ENCODE results near the gene RNASEL. TPM values are rescaled to one million over a fixed set of nuclear protein-coding genes. Genes with fewer than 3 reads are reported as not detected.
"Not testable (repeated sequence)": the region's sequence is repeated elsewhere in the genome, so short reads cannot be mapped to it uniquely, and the experiment has no call there.

The RNASEL gene
- total RNA-seq, 1 experiment from 2014 or later = 7.0 TPM

DNA sequence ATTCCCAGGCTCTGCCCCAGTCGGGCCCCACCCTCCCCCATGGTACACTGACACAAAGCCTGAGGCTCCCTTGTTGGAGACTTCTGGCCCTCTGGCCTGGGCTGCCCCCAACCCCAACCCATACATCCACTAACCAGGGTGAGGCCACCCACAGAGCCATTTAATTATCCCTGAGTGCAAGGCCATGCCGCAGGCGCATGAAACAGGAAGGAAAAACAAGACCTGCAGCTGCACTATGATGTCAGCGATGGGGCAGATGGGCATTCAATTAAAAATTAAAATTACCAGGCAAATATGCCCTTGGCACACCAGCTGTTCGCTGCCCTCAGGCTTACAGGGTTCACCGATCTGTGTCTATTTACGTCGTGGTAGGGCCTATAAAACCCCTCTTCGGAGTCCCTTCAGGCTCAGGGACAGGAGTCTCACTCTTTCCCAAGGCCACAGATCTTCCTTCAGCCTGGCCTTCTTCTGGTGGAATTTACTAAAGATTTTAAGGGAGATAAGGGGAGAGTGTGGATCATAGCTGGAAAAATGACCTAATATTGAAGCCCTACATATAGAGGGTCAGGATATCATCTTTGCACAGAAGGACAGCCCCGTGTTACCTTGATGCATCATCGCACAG lies 44.7 kb upstream of the RNASEL start:
- CTCF ChIA-PET = no interaction called here
- no peak overlapping the region for H3K4me3 Mint-ChIP-seq (ENCODE audit: low read depth, unreplicated experiment)
- H3K9me3 Mint-ChIP-seq (ENCODE audit: low read depth, unreplicated experiment) = no peaks in the 10 kb centered on the region
- TF ChIP-seq, protein P1, sequence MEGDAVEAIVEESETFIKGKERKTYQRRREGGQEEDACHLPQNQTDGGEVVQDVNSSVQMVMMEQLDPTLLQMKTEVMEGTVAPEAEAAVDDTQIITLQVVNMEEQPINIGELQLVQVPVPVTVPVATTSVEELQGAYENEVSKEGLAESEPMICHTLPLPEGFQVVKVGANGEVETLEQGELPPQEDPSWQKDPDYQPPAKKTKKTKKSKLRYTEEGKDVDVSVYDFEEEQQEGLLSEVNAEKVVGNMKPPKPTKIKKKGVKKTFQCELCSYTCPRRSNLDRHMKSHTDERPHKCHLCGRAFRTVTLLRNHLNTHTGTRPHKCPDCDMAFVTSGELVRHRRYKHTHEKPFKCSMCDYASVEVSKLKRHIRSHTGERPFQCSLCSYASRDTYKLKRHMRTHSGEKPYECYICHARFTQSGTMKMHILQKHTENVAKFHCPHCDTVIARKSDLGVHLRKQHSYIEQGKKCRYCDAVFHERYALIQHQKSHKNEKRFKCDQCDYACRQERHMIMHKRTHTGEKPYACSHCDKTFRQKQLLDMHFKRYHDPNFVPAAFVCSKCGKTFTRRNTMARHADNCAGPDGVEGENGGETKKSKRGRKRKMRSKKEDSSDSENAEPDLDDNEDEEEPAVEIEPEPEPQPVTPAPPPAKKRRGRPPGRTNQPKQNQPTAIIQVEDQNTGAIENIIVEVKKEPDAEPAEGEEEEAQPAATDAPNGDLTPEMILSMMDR (IDR thresholded peaks at IDR 0.05; ENCODE audit: unreplicated experiment) = no peak
- H3K27ac Mint-ChIP-seq (ENCODE audit: unreplicated experiment) = no peak overlapping the region
- H3K4me1 Mint-ChIP-seq (ENCODE audit: low read depth, unreplicated experiment) = peaks cover 39% of the 10 kb centered on the region
- BruUV-seq (replicated peaks) = no TSS peak
- no peaks in the 10 kb centered on the region for H3K36me3 Mint-ChIP-seq (ENCODE audit: insufficient read depth, unreplicated experiment)
- peaks cover 9% of the 10 kb centered on the region for H3K27me3 Mint-ChIP-seq (ENCODE audit: unreplicated experiment)
- DNase-seq = no peak
- intact Hi-C loops (cut with micrococcal nuclease; ENCODE audit: unreplicated experiment) = no loop called here

DNA sequence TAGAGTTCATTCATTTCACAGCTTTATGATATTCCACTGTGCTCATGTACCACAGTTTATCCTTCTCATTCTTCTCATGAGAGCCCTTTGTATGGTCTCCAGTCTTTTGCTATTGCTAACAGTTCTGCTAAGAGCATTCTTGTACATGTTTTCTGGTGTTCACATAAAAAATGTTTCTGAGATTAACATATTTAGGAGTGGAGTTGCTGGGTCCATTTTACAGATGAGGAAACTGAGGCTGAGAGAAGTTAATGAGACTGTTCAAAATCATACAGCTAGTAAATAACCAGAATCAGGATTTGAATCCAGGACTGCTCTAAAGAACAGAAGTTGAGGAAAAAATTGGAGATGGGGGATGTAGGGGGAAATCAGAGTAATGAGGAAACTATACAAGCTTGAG lies 44.0 kb upstream of the RNASEL start:
- Mint-ChIP-seq H3K9me3 (ENCODE audit: low read depth, unreplicated experiment) (no peaks in the 10 kb centered on the region), H3K36me3 (ENCODE audit: insufficient read depth, unreplicated experiment) (no peaks in the 10 kb centered on the region), H3K27me3 (ENCODE audit: unreplicated experiment) (peaks cover 9% of the 10 kb centered on the region), H3K4me1 (ENCODE audit: low read depth, unreplicated experiment) (peaks cover 39% of the 10 kb centered on the region), H3K4me3 (ENCODE audit: low read depth, unreplicated experiment) (no peak overlapping the region), H3K27ac (ENCODE audit: unreplicated experiment) (no peak overlapping the region)
- intact Hi-C loops (cut with micrococcal nuclease; ENCODE audit: unreplicated experiment) = no loop called here
- BruUV-seq (replicated peaks) = no TSS peak
- DNase-seq = no peak
- CTCF ChIA-PET = no interaction called here
- TF ChIP-seq, protein P1 (IDR thresholded peaks at IDR 0.05; ENCODE audit: unreplicated experiment) = no peak

DNA sequence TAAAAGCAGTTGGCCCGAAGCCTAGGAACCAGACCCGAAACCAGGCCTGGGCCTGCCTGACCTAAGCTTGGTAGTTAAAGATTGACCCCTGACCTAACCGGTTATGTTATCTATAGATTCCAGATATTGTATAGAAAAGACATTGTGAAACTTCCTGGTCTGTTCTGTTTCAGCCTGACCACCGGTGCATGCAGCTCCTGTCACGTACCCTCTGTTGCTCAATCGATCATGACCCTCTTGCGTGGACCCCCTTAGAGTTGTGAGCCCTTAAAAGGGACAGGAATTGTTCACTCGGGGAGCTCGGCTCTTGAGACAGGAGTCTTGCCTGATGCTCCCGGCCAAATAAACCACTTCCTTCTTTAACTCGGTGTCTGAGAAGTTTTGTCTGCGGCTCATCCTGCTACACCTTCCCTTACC lies 43.4 kb upstream of the RNASEL start:
- H3K4me3 Mint-ChIP-seq (ENCODE audit: low read depth, unreplicated experiment) = peak overlapping the region; percentile 3

DNA sequence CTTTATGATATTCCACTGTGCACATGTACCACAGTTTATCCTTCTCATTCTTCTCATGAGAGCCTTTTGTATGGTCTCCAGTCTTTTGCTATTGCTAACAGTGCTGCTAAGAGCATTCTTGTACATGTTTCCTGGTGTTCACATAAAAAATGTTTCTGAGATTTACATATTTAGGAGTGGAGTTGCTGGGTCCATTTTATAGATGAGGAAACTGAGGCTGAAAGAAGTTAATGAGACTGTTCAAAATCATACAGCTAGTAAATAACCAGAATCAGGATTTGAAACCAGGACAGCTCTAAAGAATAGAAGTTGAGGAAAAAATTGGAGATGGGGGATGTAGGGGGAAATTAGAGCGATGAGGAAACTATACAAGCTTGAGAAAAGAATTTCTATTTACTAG lies 42.9 kb upstream of the RNASEL start:
- TF ChIP-seq, protein P1 (IDR thresholded peaks at IDR 0.05; ENCODE audit: unreplicated experiment) = no peak
- CTCF ChIA-PET = interaction anchor here (1.0 kb wide), 1 partner anchor 31 kb away, joined by 3 read pairs; no protein-coding TSS in a partner anchor
- Mint-ChIP-seq H3K27ac (ENCODE audit: unreplicated experiment) (no peak overlapping the region), H3K27me3 (ENCODE audit: unreplicated experiment) (peaks cover 9% of the 10 kb centered on the region), H3K36me3 (ENCODE audit: insufficient read depth, unreplicated experiment) (no peaks in the 10 kb centered on the region), H3K9me3 (ENCODE audit: low read depth, unreplicated experiment) (no peaks in the 10 kb centered on the region), H3K4me1 (ENCODE audit: low read depth, unreplicated experiment) (peaks cover 40% of the 10 kb centered on the region), H3K4me3 (ENCODE audit: low read depth, unreplicated experiment) (peak overlapping the region; percentile 3)
- no TSS peak for BruUV-seq (replicated peaks)
- intact Hi-C loops (cut with micrococcal nuclease; ENCODE audit: unreplicated experiment) = no loop called here
- DNase-seq = no peak

More for the DNA sequence above, 43.4 kb upstream of the RNASEL start:
- H3K27me3 Mint-ChIP-seq (ENCODE audit: unreplicated experiment); H3K36me3 Mint-ChIP-seq (ENCODE audit: insufficient read depth, unreplicated experiment); DNase-seq; H3K27ac Mint-ChIP-seq (ENCODE audit: unreplicated experiment); intact Hi-C loops (cut with micrococcal nuclease; ENCODE audit: unreplicated experiment); BruUV-seq (replicated peaks); H3K9me3 Mint-ChIP-seq (ENCODE audit: low read depth, unreplicated experiment): not testable (repeated sequence)
- CTCF ChIA-PET = interaction anchor here (1.0 kb wide), 1 partner anchor 31 kb away, joined by 3 read pairs; no protein-coding TSS in a partner anchor
- peaks cover 39% of the 10 kb centered on the region for H3K4me1 Mint-ChIP-seq (ENCODE audit: low read depth, unreplicated experiment)

DNA sequence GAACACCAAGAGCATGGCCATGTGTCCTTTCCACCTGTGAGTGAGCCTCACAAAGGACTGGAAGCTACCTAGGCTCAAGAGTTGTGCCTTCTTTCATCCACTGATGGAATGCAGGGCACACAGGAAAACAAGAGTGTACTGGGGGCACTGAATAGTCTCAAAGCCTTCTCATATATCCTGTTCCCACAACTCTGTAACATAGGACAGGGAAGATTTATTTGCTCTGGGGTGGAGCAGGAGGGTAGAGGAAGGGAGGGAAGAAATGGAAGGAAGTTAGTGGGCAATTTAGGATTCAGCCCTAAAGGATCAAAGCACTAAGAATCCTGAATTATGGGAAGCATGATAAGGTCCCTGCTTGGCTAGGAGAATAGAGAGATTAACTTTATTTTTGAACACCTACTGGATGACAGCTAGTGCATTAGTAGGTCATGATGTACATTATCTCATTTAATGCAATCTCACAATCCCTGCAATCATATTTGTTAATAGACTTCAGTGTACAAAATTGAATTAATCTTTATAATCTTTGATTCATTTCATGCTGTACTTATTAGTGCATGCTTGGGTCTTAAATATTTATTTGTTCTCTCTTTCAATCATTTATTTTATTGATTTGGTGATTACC lies 42.1 kb upstream of the RNASEL start:
- Mint-ChIP-seq H3K9me3 (ENCODE audit: low read depth, unreplicated experiment) (no peaks in the 10 kb centered on the region), H3K36me3 (ENCODE audit: insufficient read depth, unreplicated experiment) (no peaks in the 10 kb centered on the region), H3K4me3 (ENCODE audit: low read depth, unreplicated experiment) (no peak overlapping the region), H3K27ac (ENCODE audit: unreplicated experiment) (no peak overlapping the region), H3K4me1 (ENCODE audit: low read depth, unreplicated experiment) (peaks cover 48% of the 10 kb centered on the region), H3K27me3 (ENCODE audit: unreplicated experiment) (peaks cover 8% of the 10 kb centered on the region)
- intact Hi-C loops (cut with micrococcal nuclease; ENCODE audit: unreplicated experiment) = no loop called here
- BruUV-seq (replicated peaks) = no TSS peak
- no peak for DNase-seq
- CTCF ChIA-PET = no interaction called here
- TF ChIP-seq, protein P1 (IDR thresholded peaks at IDR 0.05; ENCODE audit: unreplicated experiment) = no peak
